Activated CD8-positive, alpha-beta T cell treated with anti-CD3 and anti-CD28 coated beads for 36 hours (primary cell): ENCODE results near the gene MOGAT1. TPM values are rescaled to one million over a fixed set of nuclear protein-coding genes. Genes with fewer than 3 reads are reported as not detected.
"Not testable (repeated sequence)": the region's sequence is repeated elsewhere in the genome, so short reads cannot be mapped to it uniquely, and the experiment has no call there.

Source experiments
- ATAC-seq: fragments of 200-7000 bp; cut with Tn5 transposase; one replicate; pipeline ENCODE4 v1.10.0; 2021; ENCODE audit warnings: mild to moderate bottlenecking, moderate library complexity
- CTCF ChIA-PET: fragments of 350-600 bp; sonication (Branson Sonifier 250); formaldehyde crosslinking; loops from one replicate; lab custom pipeline; 2021; ENCODE audit warnings: antibody characterized with exemption; lab: Charles Lee
- POLR2A ChIA-PET: fragments of 350-600 bp; sonication (Branson Sonifier 250); formaldehyde crosslinking; loops from one replicate; lab custom pipeline; 2021; ENCODE audit warnings: antibody characterized with exemption; lab: Charles Lee
- DNase-seq: peaks from one replicate; pipeline ENCODE4 v3.0.0-alpha.2; 2020
- H3K27ac Mint-ChIP-seq: one replicate; pipeline ENCODE4 v1.8.0; 2021; ENCODE audit warnings: mild to moderate bottlenecking, mixed read lengths
- H3K27me3 Mint-ChIP-seq: one replicate; pipeline ENCODE4 v1.8.0; 2021; ENCODE audit warnings: mixed read lengths
- H3K36me3 Mint-ChIP-seq: one replicate; pipeline ENCODE4 v1.8.0; 2021; ENCODE audit warnings: low read depth, mixed read lengths
- H3K4me1 Mint-ChIP-seq: one replicate; pipeline ENCODE4 v1.8.0; 2021; ENCODE audit warnings: low read depth, mixed read lengths
- H3K4me3 Mint-ChIP-seq: one replicate; pipeline ENCODE4 v1.8.0; 2021; ENCODE audit warnings: mild to moderate bottlenecking, moderate library complexity, mixed read lengths
- H3K9me3 Mint-ChIP-seq: one replicate; pipeline ENCODE4 v1.8.0; 2021; ENCODE audit warnings: mixed read lengths
- intact Hi-C: fragments of 100-400 bp; cut with micrococcal nuclease; formaldehyde crosslinking; loops from one replicate; pipeline ENCODE4 v1.10.0; 2022
- total RNA-seq, 2 experiments: library from RNA; stranded (reverse); gene quantifications; one replicate each; pipeline ENCODE4 v1.2.3, GENCODE V29; 2021
- TF ChIP-seq, protein P1 (sequence below): fragments of 200-600 bp; IDR thresholded peaks from one replicate; pipeline ENCODE4 v1.8.0; 2022; ENCODE audit warnings: antibody characterized with exemption, mild to moderate bottlenecking

Gene MOGAT1
- total RNA-seq, 2 experiments from 2014 or later: not detected

DNA sequence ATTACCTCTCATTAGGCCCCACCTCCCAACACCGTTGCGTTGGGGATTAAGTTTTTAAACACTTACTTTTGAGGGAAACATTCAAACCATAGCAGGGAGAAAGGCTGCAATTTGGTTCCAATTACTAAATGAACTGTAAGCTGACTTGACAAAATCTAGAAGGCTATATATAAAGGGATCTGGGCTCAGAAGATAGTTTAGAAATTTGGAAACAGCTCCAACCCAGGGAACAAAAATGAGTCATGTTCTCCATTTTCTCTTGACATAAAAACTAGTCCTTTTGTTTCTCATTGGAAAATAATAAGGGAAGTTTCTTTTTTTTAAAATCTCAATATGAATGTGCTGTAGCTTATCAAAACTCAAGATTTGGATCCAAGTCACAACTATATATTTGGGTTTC is 17.5 kb downstream of the MOGAT1 start:
- ATAC-seq (no peak), DNase-seq (no peak)
- Mint-ChIP-seq H3K27me3 (peaks cover 1% of the 10 kb centered on the region), H3K27ac (no peak overlapping the region), H3K4me1 (peaks cover 7% of the 10 kb centered on the region), H3K9me3 (no peaks in the 10 kb centered on the region), H3K36me3 (no peaks in the 10 kb centered on the region), H3K4me3 (no peak overlapping the region)
- POLR2A ChIA-PET: no interaction called here
- CTCF ChIA-PET: interaction anchor here (0.8 to 3.5 kb wide), 4 partner anchors 11 to 251 kb away, joined by 3 to 32 read pairs (median 6); no protein-coding TSS in a partner anchor
- TF ChIP-seq, protein P1, sequence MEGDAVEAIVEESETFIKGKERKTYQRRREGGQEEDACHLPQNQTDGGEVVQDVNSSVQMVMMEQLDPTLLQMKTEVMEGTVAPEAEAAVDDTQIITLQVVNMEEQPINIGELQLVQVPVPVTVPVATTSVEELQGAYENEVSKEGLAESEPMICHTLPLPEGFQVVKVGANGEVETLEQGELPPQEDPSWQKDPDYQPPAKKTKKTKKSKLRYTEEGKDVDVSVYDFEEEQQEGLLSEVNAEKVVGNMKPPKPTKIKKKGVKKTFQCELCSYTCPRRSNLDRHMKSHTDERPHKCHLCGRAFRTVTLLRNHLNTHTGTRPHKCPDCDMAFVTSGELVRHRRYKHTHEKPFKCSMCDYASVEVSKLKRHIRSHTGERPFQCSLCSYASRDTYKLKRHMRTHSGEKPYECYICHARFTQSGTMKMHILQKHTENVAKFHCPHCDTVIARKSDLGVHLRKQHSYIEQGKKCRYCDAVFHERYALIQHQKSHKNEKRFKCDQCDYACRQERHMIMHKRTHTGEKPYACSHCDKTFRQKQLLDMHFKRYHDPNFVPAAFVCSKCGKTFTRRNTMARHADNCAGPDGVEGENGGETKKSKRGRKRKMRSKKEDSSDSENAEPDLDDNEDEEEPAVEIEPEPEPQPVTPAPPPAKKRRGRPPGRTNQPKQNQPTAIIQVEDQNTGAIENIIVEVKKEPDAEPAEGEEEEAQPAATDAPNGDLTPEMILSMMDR: no peak
- intact Hi-C loops: no loop called here

DNA sequence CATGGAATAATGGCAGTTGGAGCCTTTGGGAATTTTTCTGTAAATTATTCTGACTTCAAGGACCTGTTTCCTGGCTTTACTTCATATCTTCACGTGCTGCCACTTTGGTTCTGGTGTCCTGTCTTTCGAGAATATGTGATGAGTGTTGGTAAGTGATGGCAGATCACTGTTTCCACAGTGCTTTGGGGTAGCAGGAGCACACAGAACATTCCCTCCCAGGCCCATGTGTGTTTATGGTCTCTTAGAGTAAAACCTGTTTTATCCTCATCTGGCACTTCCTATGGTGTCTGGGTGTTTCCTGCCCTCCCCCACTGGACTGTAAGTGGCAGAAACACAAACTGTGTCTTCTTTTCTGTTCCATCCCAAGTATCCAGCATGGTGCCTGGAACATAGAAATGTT is 17.9 kb downstream of the MOGAT1 start:
- no peaks in the 10 kb centered on the region for H3K36me3 Mint-ChIP-seq
- POLR2A ChIA-PET: no interaction called here
- H3K4me1 Mint-ChIP-seq: peaks cover 7% of the 10 kb centered on the region
- CTCF ChIA-PET: interaction anchor here (0.8 to 3.5 kb wide), 7 partner anchors 11 to 250 kb away, joined by 3 to 32 read pairs (median 6); no protein-coding TSS in a partner anchor
- no peaks in the 10 kb centered on the region for H3K9me3 Mint-ChIP-seq
- peaks cover 1% of the 10 kb centered on the region for H3K27me3 Mint-ChIP-seq
- H3K4me3 Mint-ChIP-seq: no peak overlapping the region
- TF ChIP-seq, protein P1: no peak
- no peak overlapping the region for H3K27ac Mint-ChIP-seq
- intact Hi-C loops: no loop called here
- DNase-seq (no peak), ATAC-seq (no peak)

DNA sequence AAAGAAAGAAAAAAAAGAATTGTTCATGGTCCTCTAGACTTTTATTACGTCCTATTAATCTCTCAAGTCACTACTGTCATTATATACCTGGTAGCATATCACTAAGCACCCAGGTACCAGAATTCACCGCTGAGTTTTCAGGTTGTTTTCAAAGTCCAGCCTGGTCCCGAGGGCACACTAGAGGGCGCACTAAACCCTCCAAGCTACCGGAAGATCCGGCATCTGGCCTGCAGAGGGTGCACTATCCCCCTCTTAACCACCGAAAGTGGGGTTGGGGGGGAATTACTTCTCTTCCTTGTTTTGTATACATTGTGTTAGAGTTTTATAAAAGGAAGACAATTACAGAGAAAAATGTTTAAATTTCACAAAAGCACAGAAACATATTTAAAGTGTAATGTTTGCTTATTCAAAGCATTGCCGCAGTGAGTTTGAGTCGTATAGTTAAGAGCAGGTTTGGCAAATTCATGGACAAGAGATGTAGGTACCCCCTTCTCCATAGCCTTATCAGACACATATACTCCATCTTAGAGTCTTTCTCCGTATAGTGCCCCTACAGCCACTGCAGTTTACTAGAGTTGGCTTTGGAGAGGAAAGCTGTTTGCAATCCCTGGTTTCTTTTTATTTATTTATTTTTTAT is 19.2 kb downstream of the MOGAT1 start:
- H3K27ac Mint-ChIP-seq: no peak overlapping the region
- H3K27me3 Mint-ChIP-seq: peaks cover 1% of the 10 kb centered on the region
- H3K9me3 Mint-ChIP-seq: no peaks in the 10 kb centered on the region
- TF ChIP-seq, protein P1: peak; percentile 99
- ChIA-PET POLR2A (no interaction called here), CTCF (interaction anchor here (0.5 to 3.5 kb wide), 37 partner anchors 9 to 281 kb away, joined by 3 to 32 read pairs (median 4); no protein-coding TSS in a partner anchor)
- ATAC-seq: peak; percentile 97
- intact Hi-C loops: no loop called here
- no peak overlapping the region for H3K4me3 Mint-ChIP-seq
- H3K36me3 Mint-ChIP-seq: no peaks in the 10 kb centered on the region
- H3K4me1 Mint-ChIP-seq: peaks cover 7% of the 10 kb centered on the region
- peak; percentile 88 for DNase-seq

DNA sequence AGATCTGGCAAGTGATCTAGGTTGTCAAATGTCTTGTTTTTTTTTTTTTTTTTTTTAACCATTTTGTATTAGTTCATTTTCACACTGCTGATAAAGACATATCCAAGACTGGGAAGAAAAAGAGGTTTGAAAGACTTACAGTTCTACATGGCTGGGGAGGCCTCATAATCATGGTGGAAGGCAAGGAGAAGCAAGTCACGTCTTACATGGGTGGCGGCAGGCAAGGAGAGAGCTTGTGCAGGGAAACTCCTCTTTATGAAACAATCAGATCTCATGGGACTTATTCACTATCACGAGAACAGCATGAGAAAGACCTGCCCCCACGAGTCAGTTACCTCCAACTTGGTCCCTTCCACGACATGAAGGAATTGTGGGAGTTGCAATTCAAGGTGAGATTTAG is 22.0 kb downstream of the MOGAT1 start:
- H3K4me1 Mint-ChIP-seq, ATAC-seq, H3K27ac Mint-ChIP-seq, intact Hi-C loops, H3K27me3 Mint-ChIP-seq, H3K9me3 Mint-ChIP-seq, H3K4me3 Mint-ChIP-seq, H3K36me3 Mint-ChIP-seq, POLR2A ChIA-PET, DNase-seq: not testable (repeated sequence)
- CTCF ChIA-PET: interaction anchor here (0.8 to 1.5 kb wide), 2 partner anchors 14 to 210 kb away, joined by 3 read pairs; no protein-coding TSS in a partner anchor

DNA sequence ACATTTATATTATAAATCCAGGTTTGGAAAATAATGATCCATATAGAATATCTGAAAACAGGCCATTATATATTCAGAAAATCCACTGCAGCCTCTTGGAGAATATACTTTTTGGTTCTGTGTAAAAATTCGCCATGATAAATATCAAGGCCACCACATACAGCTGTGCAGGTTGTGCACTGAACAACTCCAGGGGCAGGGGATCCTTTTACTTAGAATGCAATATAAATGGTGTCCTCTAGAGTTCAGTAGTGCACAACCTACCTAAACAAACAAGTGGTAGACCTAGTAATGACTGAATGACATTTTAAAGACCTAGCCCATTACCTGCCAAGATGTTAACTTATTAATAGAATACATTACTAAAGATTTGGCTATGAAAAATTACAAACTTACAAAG is 22.4 kb downstream of the MOGAT1 start:
- ATAC-seq: peak; percentile 50
- intact Hi-C loops: no loop called here
- no peak for DNase-seq
- Mint-ChIP-seq H3K4me3 (no peak overlapping the region), H3K36me3 (no peaks in the 10 kb centered on the region), H3K4me1 (peaks cover 7% of the 10 kb centered on the region), H3K27me3 (peaks cover 8% of the 10 kb centered on the region), H3K9me3 (no peaks in the 10 kb centered on the region), H3K27ac (no peak overlapping the region)
- CTCF ChIA-PET: interaction anchor here (0.8 to 1.3 kb wide), 2 partner anchors 209 to 278 kb away, joined by 3 read pairs; no protein-coding TSS in a partner anchor
- POLR2A ChIA-PET: no interaction called here
- TF ChIP-seq, protein P1: no peak
